Type B pancreatic cell (in vitro differentiated cells): ENCODE measurements around the gene ACTR3C. TPM values are rescaled to one million over a fixed set of nuclear protein-coding genes. Genes with fewer than 3 reads are reported as not detected.
"Not testable (repeated sequence)": the region's sequence is repeated elsewhere in the genome, so short reads cannot be mapped to it uniquely, and the experiment has no call there.

Experiments used
- DNase-seq: peaks from one replicate; pipeline ENCODE4 v3.0.0; 2021; ENCODE audit warnings: mixed read lengths; ENCODE audit not compliant: unreplicated experiment; ENCODE audit errors: extremely low spot score
- H3K27ac Mint-ChIP-seq: 2 replicates; pipeline ENCODE4 v1.8.0; 2021; ENCODE audit warnings: mild to moderate bottlenecking, mixed read lengths
- H3K27me3 Mint-ChIP-seq: 2 replicates; pipeline ENCODE4 v1.8.0; 2021; ENCODE audit warnings: mixed read lengths
- H3K36me3 Mint-ChIP-seq: 2 replicates; pipeline ENCODE4 v1.8.0; 2021; ENCODE audit warnings: mixed read lengths
- H3K4me1 Mint-ChIP-seq: one replicate; pipeline ENCODE4 v1.8.0; 2021; ENCODE audit warnings: mixed read lengths; ENCODE audit not compliant: unreplicated experiment
- H3K4me3 Mint-ChIP-seq: 2 replicates; pipeline ENCODE4 v1.8.0; 2021; ENCODE audit warnings: mild to moderate bottlenecking, mixed read lengths
- H3K9me3 Mint-ChIP-seq: 2 replicates; pipeline ENCODE4 v1.8.0; 2021; ENCODE audit warnings: mixed read lengths
- total RNA-seq: library from RNA; stranded (reverse); gene quantifications from 2 replicates; pipeline ENCODE4 v1.2.1, GENCODE V29; 2021; ENCODE audit warnings: low replicate concordance
- TF ChIP-seq, protein P1 (sequence below): fragments of 200-600 bp; sonication (generic); conservative IDR thresholded peaks from 2 replicates; pipeline ENCODE4 v1.5.0; 2021; ENCODE audit warnings: antibody characterized with exemption, mild to moderate bottlenecking

Gene ACTR3C
- total RNA-seq, 1 donor from 2014 or later = 4.8 TPM

DNA sequence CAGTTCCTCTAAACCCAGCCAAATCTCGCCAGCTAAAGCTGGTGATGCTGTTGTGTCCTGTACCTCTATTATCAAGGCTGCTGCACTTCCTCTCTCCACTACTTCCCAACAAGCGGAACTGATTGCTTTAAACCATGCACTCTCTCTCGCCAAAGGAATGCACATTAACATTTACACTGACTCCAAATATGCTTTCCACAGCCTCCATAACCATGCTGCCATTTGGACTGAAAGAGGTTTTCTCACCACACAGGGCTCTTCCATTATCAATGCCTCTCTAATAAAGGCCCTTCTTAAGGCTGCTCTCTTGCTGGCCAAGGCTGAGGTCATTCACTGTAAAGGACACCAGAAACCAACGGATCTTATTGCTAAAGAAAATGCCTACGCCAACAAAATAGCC, 11.6 kb downstream of the ACTR3C start:
- Mint-ChIP-seq H3K27ac (no peak overlapping the region), H3K4me1 (peaks cover 10% of the 10 kb centered on the region), H3K36me3 (no peaks in the 10 kb centered on the region), H3K27me3 (no peaks in the 10 kb centered on the region), H3K4me3 (no peak overlapping the region), H3K9me3 (no peaks in the 10 kb centered on the region)
- TF ChIP-seq, protein P1, sequence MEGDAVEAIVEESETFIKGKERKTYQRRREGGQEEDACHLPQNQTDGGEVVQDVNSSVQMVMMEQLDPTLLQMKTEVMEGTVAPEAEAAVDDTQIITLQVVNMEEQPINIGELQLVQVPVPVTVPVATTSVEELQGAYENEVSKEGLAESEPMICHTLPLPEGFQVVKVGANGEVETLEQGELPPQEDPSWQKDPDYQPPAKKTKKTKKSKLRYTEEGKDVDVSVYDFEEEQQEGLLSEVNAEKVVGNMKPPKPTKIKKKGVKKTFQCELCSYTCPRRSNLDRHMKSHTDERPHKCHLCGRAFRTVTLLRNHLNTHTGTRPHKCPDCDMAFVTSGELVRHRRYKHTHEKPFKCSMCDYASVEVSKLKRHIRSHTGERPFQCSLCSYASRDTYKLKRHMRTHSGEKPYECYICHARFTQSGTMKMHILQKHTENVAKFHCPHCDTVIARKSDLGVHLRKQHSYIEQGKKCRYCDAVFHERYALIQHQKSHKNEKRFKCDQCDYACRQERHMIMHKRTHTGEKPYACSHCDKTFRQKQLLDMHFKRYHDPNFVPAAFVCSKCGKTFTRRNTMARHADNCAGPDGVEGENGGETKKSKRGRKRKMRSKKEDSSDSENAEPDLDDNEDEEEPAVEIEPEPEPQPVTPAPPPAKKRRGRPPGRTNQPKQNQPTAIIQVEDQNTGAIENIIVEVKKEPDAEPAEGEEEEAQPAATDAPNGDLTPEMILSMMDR = no peak
- no peak for DNase-seq

DNA sequence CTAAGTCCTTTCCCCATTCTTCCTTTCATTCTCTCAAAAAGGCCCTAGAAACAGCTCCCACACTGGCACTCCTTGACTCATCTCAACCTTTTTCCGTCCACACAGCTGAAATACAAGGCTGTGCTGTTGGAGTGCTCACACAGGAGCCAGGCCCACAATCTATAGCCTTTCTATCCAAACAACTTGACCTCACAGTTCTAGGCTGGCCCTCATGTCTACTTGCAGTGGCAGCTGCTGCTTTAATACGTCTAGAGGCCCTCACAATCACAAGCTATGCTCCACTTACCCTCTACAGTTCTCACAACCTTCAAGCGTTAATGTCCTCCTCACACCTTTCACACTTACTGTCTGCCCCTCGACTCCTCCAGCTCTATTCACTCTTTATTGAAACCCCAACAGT, 12.2 kb downstream of the ACTR3C start:
- H3K27ac Mint-ChIP-seq = no peak overlapping the region
- TF ChIP-seq, protein P1 = no peak
- H3K4me3 Mint-ChIP-seq = no peak overlapping the region
- no peaks in the 10 kb centered on the region for H3K9me3 Mint-ChIP-seq
- DNase-seq = no peak
- no peaks in the 10 kb centered on the region for H3K36me3 Mint-ChIP-seq
- H3K27me3 Mint-ChIP-seq = no peaks in the 10 kb centered on the region
- H3K4me1 Mint-ChIP-seq = peaks cover 10% of the 10 kb centered on the region

DNA sequence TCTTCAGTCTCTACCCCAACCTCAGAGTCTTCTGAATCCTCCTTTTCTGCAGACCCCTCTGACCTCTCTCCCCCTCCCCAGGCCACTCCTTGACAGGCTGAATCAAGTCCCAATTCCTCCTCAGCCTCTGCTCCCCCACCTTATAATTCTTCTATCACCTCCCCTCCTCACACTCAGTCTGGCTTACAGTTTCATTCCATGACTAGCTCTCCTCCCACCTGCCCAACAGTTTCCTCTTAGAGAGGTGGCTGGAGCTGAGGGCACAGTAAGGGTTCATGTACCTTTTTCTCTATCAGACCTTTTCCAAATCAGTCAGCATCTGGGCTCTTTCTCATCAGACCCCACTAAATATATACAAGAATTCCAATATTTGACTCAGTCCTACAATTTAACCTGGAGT, 14.8 kb downstream of the ACTR3C start:
- Mint-ChIP-seq H3K9me3 (no peaks in the 10 kb centered on the region), H3K27ac (no peak overlapping the region), H3K4me1 (peaks cover 14% of the 10 kb centered on the region), H3K27me3 (no peaks in the 10 kb centered on the region), H3K4me3 (no peak overlapping the region), H3K36me3 (no peaks in the 10 kb centered on the region)
- no peak for DNase-seq
- TF ChIP-seq, protein P1 = no peak

DNA sequence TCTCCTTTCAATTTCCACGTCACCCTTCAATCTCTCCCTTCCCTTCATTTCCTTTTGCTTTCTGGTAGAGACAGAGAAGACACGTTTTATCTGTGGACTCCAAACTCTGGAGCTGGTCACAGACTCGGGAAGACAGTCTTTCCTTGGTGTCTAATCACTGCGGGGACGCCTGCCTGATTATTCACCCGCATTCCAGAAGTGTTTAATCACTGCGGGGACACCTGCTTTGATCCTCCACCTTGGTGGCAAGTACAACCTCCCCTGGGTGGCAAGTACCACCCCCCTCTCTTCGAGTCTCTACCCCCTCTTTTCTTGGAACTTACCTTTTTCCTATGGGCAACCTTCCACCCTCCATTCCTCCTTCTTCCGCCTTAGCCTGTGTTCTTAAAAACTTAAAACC, 15.4 kb downstream of the ACTR3C start:
- Mint-ChIP-seq H3K9me3 (no peaks in the 10 kb centered on the region), H3K27me3 (no peaks in the 10 kb centered on the region), H3K4me1 (peaks cover 8% of the 10 kb centered on the region), H3K36me3 (no peaks in the 10 kb centered on the region), H3K4me3 (no peak overlapping the region), H3K27ac (no peak overlapping the region)
- no peak for DNase-seq
- TF ChIP-seq, protein P1 = no peak

DNA sequence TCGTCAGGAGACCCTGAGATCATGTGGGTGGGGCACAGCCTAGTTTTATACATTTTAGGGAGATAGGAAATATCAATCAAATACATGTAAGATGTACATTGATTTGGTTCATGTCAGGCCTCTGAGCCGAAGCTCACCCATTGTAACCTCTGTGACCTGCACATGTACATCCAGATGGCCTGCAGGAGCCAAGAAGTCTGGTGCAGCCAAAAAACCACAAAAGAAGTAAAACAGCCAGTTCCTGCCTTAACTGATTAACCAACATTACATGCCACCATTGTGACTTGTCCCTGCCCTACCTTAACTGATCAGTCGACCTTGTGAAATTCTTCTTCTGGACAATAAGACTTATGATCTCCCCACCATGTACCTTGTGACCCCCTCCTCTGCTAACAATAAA, 16.2 kb downstream of the ACTR3C start:
- no peak for DNase-seq
- H3K36me3 Mint-ChIP-seq = no peaks in the 10 kb centered on the region
- peaks cover 5% of the 10 kb centered on the region for H3K4me1 Mint-ChIP-seq

DNA sequence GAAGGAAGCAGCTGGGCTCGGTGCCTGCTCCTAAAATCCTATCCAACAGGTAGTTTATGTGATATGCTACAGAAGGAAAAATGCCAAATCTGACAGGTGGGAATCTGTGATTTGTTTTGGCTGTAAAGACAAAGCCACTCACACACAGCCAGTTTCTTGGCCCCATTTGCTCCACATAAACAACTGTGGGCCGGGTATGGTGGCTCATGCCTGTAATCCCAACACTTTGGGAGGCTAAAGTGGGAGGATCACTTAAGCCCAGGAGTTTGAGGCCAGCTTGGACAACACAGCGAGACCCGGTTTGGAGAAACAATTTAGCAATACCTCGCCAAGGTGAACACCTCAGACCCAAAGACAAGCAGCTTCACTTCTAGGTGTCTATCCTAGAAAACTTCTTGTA, 17.0 kb downstream of the ACTR3C start:
- not testable (repeated sequence) for H3K27ac Mint-ChIP-seq, DNase-seq, H3K4me1 Mint-ChIP-seq

More for the DNA sequence above, 16.2 kb downstream of the ACTR3C start:
- TF ChIP-seq, protein P1 = no peak
- Mint-ChIP-seq H3K4me3 (no peak overlapping the region), H3K9me3 (no peaks in the 10 kb centered on the region), H3K27me3 (no peaks in the 10 kb centered on the region), H3K27ac (no peak overlapping the region)

DNA sequence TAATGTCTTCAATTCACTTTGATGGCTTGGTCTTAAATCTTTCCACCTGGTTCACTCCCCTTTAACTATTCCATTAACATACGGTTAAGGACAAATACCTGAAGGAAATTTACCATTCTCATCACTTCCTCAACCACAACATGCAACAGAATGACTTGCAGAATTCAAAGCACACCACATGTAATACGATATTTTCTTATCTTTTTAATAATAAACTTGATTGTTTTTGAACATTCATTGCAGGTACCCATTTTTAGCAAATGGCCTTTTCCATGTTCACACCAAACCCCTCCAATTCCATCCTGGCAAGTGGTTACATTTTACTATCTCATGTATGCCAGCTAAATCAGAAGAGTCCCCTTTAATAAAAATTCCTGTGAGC, 17.5 kb downstream of the ACTR3C start:
- not testable (repeated sequence) for H3K9me3 Mint-ChIP-seq, H3K4me3 Mint-ChIP-seq, H3K36me3 Mint-ChIP-seq, H3K4me1 Mint-ChIP-seq, DNase-seq, H3K27ac Mint-ChIP-seq, H3K27me3 Mint-ChIP-seq

More for the DNA sequence above, 17.0 kb downstream of the ACTR3C start:
- not testable (repeated sequence) for H3K27me3 Mint-ChIP-seq, H3K4me3 Mint-ChIP-seq, H3K36me3 Mint-ChIP-seq, H3K9me3 Mint-ChIP-seq

DNA sequence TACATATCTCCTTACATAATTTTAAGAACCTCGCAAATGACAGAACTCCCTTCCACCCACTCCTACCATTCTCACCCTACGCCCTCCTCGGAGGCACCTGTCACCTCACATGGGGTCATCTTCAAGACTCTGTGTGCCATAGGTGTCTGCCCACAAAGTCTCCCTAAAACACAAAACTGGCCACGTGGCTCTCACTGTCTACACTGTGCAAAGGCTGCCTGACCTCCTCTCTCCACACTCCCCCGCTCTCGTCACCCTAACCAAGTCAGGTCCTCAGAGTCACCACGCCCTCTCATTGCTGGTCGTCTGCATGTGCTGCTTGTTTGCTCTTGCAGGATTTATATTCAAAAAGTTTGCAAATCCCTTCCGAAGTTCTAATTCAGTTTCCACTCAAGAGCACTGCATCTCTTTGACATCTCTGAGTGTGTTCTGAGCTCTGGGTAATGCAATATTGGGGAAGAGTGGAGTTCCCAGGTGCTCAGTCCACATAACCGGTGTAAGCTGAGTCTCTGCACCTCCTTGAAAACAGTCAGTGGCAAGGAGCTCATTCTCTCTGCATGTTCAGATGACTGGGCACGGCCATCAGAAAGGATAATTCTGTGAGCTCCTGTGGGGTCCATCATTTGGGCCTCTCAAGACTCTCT, 18.0 kb downstream of the ACTR3C start:
- not testable (repeated sequence) for H3K4me3 Mint-ChIP-seq, H3K36me3 Mint-ChIP-seq, H3K27me3 Mint-ChIP-seq, H3K4me1 Mint-ChIP-seq, H3K27ac Mint-ChIP-seq, H3K9me3 Mint-ChIP-seq, DNase-seq

DNA sequence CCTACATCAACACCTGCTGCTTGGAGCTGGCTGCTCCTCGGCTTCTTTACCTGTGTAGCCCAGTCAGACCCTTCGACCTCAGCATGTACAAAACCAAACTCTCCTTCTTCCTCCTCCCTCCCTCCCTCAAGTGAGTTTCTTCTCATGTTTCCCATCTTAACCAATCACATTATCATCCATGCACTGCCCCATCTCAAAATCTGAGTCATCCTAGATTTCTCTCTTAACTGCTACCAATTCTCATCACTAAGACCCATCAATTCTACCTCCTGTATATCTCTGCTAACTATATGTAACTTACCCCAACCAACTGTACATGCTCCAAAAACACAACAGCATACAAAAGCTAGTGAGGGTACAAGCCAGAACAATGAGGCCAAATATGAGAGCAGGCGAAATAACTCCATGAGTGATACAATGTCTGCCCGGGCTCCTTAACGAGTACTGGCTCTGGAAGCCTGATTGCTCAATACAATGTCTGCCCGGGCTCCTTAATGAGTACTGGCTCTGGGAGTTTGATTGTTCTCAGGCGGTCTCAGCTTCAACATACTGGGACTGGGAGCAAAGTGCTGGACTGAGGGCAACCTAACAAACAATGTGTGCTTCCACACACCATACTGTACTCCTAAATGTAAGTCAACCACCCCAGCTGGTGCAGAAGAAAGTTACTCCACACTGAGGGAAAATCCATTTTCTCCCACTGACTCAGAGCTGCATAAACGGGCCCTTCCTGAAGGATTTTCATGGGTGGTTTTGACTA, 18.7 kb downstream of the ACTR3C start:
- not testable (repeated sequence) for H3K36me3 Mint-ChIP-seq, H3K4me1 Mint-ChIP-seq, DNase-seq, H3K4me3 Mint-ChIP-seq, H3K9me3 Mint-ChIP-seq, H3K27me3 Mint-ChIP-seq, H3K27ac Mint-ChIP-seq
